Erythroblast (primary cell): Measurements from ENCODE around the gene UBE2I.

Experiments used
- GATA1 ChIP-seq: IDR thresholded peaks from 2 replicates; pipeline ENCODE4 v1.6.1; 2011; ENCODE audit warnings: low read depth, mild to moderate bottlenecking, control low read depth, low read length, moderate library complexity
- POLR2A ChIP-seq: IDR thresholded peaks from 2 replicates; pipeline ENCODE4 v1.6.1; 2011; ENCODE audit warnings: mild to moderate bottlenecking, low read length

- TF ChIP-seq POLR2A: no peak
- TF ChIP-seq GATA1: no peak
Observed at GRCh38 chr16:1314399-1315068, 5.1 kb downstream of the UBE2I start.
